GM18526 (cell line): Measurements from ENCODE around the gene DYSF.

Experiments
- POLR2A ChIP-seq: IDR thresholded peaks from 3 replicates; pipeline ENCODE4 v1.6.1; 2011; ENCODE audit not compliant: insufficient read length; ENCODE audit errors: extremely low read depth

The DYSF gene

DNA sequence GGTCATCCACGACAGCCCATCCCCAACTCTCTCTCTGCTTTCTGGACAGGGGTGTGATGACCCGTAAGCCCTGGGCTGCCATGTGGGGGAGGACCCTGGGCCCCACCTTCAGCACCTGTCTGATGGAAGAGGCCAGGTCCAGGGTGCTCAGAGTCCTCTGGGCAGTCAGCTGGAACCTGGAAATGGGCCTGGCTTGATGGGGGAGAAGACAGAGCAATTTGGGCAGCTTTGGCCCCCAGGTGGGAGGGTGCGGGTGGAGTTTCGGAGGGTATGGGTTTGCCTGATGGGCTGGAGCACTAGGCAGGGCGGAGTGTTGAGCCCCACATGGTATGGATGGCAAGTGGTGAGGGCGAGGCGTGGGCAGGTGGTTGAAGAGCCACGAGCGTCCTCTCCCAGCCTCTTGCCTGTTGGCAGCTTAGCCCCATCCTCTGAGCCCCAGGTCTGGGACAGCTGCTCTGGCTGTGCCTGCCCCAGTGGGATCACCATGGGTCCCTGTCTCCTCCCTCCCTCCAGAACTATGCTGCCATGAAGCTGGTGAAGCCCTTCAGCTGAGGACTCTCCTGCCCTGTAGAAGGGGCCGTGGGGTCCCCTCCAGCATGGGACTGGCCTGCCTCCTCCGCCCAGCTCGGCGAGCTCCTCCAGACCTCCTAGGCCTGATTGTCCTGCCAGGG is 232.7 kb downstream of the DYSF start:
- TF ChIP-seq POLR2A: no peak

DNA sequence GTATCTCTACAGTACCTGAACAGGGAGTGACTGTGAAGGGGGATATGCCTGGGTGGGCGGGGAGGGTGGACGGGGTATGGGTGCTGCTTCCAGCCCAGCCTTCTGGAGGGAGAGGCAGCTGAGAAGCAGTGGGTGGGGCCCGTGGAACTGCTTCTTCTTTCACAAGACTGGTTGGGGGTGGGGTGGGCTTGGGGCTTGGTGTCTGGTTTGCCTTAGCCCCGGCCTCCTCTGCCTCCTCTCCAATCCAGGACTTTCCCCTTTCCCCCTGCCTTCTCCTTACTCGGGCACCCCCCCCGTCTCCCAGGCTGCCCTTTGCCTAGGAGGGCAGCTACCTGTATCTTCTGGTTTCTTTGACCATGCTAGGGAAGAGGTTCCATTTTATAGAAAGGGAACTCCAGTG is 233.4 kb downstream of the DYSF start:
- no peak for TF ChIP-seq POLR2A

DNA sequence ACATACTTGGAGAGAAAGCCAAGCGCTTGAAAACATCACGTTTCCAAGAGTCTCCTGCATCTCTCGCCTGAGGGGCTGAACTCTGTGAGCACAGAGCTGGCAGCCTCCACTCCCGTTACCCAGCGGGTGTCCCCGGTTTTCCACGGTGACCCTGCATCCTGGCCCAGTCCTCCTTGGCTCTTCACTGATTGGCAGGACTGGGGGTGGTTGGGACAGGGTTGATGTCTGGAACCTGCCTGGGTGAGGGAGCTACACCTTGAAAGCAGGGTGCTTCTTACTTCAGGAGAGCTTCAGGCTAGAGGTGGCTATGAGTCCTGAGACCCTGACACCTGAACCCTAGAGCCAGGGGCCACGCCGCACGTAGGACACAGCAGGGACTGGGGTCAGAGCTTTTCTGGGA is 234.1 kb downstream of the DYSF start:
- no peak for TF ChIP-seq POLR2A

DNA sequence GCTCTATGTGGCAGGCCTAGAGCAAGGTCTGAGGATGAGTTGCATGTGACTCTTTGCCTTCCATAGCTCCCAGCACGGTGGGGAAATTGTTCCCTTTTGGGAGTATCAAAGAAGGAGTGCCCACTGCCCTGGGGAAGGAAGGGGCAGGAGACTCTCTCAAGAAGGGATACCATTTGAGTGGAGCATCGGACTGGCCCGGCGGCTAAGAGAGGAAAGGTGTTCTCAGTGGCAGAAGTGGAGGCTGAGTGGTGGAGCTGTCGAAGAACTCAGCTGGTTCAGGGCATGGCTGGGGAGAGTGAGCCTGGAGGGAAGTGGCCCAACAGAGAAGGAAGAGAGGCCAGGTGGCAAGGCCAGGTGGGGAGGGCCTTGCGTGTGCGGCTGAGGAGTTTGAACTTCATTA is 235.2 kb downstream of the DYSF start:
- no peak for TF ChIP-seq POLR2A

DNA sequence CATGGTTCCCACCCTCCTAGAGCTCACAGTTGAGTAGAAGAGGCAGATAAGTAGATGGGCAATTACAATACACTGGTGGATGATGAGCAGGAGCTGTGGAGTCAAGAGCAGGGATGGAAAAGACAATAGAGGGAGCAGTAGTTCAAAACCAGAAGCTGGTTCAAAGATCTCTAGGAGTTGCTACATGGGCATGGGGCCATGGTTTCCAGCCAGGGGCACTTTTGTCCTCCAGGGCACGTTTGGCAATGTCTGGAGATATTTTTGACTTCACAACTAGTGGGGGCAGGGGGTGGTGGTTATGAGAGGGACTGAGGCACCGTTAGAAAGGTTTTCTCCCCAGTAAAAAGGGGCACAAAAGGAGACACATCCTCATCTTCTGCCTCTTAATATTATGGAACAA is 236.0 kb downstream of the DYSF start:
- no peak for TF ChIP-seq POLR2A

DNA sequence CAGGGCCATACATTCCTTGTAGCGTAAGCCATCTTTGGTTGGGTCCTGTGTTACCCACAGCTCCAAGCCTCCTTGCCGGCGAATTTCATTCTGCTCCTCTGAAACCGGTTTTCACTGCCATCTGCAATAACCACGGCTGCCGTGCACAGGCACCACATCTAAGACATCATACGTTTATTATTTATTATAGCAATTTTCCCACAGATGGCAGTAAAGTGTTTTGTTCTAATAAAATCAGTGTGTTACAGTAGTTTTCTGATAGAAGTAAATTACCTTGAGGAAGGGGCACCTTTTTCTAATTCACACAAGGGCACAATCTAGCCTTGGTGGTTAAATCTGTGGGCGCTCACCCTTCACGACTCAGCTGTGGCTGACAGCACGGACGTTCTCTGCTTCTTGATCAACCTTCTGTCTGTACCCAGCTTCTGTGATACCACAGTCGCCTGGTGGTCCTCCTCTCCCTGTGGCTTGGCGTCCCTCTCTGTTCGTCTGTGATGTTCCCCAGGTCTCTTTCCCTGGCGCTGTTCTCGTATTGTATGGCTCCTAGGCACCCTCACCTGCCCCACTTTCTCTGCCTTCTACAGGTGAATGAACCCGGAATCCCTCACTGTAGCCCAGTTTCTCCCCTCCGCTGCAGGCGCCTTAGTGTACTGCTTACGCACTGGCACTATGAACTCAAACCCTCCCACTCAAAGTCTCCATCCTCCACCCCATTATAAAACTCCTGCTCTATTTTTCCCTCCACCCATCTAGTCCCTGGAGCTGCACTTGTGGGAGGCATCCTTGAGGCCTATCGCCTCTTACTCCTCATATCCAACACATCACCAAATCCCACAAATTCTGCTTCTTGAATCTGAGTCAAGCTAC is 236.8 kb downstream of the DYSF start:
- no peak for TF ChIP-seq POLR2A

DNA sequence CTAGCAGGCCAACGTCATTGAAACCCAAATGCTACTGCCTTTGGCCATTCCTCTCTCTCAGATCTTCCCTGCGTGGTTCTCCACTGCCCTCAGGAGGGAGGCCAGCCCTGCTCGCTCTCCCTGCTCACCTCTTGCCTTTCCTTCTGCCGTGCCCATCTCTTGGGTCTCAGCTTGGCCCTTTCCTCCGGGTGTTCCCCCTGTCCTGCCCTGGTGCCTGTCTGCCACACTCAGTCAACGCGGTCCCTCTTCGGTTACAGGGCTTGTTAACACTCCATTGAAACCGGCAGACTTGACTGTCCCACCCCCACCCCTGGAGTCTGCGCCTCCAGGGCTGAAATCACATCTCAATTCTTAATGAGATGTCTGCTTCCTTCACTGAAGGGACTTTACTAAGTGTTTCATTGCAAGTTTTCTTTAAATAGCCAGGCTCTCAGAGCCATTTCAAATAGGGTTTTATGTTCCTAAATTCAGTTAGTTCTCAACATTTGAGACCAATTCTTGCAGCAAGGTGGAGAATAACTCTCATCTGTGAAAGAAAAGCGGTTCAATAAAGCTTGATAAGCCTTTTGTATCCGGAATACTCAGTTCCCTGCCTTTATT is 237.6 kb downstream of the DYSF start:
- TF ChIP-seq POLR2A: no peak

DNA sequence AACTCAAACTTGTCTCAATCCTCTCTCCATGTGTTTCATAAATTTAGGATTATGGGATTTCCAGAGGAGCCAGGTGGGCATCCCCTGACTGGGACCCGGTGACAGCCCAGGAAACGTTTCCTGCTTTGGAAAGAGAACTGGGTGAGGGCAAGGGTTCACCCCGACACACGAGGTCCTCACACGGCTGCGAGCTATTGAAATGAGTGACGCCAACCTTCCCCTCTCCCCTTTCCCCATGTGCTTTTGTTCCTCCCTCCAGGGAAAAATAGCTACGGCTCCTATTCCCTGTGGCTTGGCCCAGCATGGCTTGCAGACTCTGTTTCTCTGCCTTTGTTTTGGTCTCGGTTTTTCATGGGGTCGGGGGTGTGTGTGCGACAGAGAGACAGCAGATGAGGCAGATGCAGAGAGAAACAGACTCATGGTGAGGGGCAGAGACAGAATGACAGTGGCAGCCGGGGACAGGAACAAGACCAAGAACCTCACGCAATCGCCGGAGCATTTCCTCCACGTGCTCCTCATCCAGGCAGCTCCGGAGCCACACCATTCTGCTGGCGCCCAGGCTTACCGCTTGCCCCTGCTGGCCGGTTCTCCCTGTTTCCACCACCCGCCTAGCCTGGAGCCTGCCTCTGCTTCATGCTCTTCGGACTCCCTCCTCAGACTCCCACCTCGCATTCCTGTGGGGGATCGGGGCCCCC is 238.5 kb downstream of the DYSF start:
- no peak for TF ChIP-seq POLR2A

DNA sequence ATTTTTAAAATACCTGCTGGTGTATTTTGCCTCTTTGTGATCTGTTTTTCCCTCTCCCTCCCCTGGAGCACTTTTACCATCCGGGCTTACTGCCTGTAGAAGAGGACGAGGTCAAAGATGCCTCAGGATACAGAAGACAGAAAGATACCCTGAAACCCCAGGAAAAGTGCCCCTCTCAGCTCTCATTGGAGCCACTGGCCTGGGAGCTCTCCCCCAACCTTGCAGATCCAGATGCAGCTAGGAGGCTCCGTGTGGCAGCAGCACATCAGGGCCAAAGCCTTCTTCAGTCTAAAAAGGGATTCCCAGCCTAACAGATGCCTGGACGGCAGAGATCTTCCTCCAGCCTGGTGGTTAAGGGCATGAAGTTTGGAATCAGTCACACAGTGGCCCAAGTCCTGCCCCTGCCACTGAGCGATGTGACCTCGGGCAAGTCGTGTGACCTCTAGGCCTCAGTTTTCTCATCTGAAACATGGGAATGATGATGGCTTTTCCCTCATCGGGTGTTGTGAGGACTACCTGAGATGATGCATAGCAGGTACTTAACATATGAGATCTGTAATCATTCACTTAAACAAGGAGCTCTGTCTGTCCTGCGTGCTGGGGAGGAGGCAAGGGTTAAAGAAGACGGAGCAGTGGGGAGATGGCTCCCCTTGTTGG is 239.4 kb downstream of the DYSF start:
- no peak for TF ChIP-seq POLR2A

DNA sequence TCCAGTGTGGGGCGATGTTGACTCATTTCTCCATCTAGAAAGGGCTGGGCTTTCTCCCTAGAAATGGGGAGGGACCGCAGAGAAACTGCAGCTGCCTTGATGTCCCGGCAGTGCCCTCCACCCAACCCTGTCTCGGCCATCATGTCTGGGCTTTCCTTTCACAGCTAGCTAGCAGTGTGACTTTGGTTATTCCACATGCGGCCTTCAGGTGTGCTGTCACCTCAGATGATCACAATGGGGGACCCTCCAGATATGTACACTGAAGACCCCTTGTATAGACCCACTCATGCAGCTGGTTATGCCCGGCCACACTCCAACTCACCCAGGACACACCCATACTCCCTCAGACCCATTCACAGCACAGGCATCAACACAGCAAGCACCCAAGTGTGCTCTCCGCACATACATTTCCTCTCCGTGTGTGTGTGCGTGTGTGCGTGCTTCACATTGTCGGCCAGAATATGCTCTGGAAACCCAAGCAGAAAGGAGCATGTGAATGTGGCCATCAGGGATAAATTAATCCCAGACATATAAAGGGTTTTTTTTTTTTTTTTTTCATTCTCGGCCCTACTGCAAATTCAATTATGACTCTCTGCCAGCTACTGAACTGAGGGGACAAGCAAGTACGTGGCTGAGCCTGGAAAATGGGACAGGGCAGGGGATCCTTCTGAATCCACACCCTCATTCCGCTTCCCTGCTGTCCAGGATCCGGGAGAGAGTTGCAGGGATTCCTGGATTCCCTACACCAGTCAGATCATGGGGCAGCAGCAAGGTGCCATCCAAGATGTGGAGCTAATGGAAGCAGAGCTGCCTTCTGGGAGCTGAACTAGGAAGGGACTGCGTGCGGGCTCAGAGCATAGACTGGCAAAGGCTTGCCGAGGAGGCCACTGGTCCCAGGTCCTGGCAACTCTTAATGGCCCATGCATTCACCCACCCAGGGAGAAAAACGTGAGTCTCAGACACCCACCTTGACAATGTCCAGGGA is 240.2 kb downstream of the DYSF start:
- no peak for TF ChIP-seq POLR2A

DNA sequence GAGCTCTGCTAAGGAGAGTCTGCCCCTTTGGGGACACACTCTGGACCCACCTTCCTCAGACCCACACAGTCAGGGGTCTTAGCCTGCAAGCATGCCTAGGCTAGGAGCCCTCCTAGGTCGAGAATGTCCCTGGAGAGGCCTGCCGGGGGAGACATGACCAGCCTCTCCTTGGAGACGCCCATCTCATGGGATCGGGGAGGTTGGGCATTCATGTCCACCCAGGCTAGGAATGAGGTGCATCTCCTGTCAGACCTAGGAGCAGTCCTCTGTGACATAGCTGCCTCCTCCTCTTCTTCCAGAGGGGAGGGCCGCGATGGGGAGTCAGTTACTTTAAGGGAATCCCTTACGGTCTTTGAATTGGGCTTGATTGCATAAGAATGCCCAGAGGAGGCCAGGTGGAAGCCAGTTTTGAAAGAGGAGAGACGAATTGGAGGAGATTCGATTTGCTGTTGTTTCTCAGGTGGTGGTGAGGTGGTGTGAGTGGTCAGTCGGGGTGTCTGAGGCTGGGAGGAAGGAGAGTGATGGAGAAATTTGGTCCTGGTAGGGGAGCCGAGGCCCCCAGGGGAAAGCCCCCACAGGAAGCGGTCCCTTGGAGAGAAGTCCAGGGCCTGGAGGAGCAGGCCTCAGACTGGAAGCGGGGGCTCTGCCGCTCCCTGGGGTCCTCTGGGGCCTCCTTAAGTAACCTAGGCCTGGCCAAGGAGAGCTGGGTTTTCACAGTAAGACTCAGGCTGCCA is 241.3 kb downstream of the DYSF start:
- no peak for TF ChIP-seq POLR2A

DNA sequence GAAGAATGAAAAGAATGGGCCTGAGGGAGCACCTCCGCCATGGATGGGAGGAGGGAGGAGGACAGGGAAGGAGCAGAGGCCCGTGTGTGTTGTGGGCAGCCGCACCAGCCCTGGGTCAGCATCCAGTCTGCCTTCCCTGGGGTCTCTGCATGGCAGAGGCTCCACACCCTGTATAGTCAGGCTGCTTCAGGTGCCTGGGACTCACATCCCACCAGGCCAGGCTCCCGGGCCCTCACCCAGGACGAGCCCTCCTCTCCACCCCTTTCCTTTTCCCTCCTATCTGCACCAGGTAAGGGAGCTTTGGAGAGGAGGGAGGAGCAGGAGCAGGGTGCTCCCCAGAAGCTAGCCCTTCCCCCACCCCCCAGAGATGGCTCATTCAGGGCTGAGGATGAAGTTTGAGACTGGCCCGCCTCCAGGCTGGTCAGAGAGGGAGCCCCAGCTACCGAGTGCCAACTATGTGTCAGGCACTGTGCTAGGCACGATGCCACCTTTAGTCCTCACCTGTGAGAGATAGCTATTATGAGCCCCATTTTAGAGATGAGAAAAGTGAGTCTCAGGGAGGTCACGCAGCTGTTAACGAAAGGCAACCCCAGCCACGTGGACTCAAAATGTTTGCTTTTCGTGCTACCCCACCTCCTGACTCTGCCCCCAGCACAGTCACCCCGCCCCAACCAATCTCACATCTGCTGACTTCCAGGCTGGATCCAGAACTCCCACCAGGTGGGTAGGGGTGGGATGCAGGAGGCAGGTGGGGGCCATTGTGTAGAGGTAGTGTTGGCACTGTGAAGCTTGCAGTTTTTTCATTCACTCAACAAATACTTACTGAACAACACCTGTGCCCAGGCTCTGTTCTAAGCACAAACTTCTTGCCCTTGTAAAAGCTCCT is 242.1 kb downstream of the DYSF start:
- TF ChIP-seq POLR2A: no peak
